HepG2 (cell line): Measurements from ENCODE around the gene TIGAR. TPM values are rescaled to one million over a fixed set of nuclear protein-coding genes. Genes with fewer than 3 reads are reported as not detected.

Source experiments
- ATAC-seq: fragments of 200-7000 bp; cut with Tn5 transposase; 3 replicates; pipeline ENCODE4 v1.9.1; 2020; ENCODE audit warnings: mild to moderate bottlenecking, moderate library complexity
- BruUV-seq: library from RNA; stranded (reverse); fragments of 400-500 nt; replicated peaks from 2 replicates; lab custom pipeline; 2021; lab: Mats Ljungman, UMichigan
- CTCF ChIA-PET: fragments of 300-600 bp; formaldehyde crosslinking; extraction: SDS; loops from one replicate; lab custom pipeline; 2021; ENCODE audit warnings: low total read pairs, inconsistent platforms, low intra/inter-chr PET ratio; lab: Yijun Ruan, JAX
- POLR2A ChIA-PET: fragments of 350-600 bp; sonication (Branson Sonifier 250); formaldehyde crosslinking; loops from one replicate; lab custom pipeline; 2020; ENCODE audit warnings: antibody characterized with exemption, inconsistent platforms; lab: Yijun Ruan, JAX
- DNase-seq: peaks from one replicate; pipeline ENCODE4 v3.0.0-alpha.2; 2015; ENCODE audit warnings: low spot score
- FAIRE-seq: peaks from 3 replicates; lab custom pipeline; 2011; peaks lifted over from hg19 to GRCh38; lab: Jason Lieb, UNC
- H2AFZ ChIP-seq: one replicate; pipeline ENCODE4 v1.6.1; 2011; ENCODE audit warnings: low read length, inconsistent platforms
- H3K27ac ChIP-seq: fragments of 300-600 bp; 3 replicates; pipeline ENCODE4 v1.8.0; 2011; ENCODE audit warnings: mixed run types, mild to moderate bottlenecking, mixed read lengths, low read length, inconsistent platforms; ENCODE audit not compliant: insufficient read depth; ENCODE audit errors: extremely low read length
- H3K27me3 ChIP-seq, 2 experiments: fragments of 200-600 bp in 1 of 2; 2 replicates in 1 of 2; 3 replicates in 1 of 2; pipeline versions ENCODE4 v1.6.0 to v1.8.0; 2011; ENCODE audit warnings: low read length in 2 of 2, mild to moderate bottlenecking in 2 of 2, moderate library complexity in 2 of 2, inconsistent platforms in 1 of 2; ENCODE audit not compliant: insufficient read depth in 2 of 2, control insufficient read depth in 1 of 2
- H3K36me3 ChIP-seq, 2 experiments: fragments of 200-600 bp in 1 of 2; replicated peaks in 1 of 2; 2 replicates in 1 of 2; 3 replicates in 1 of 2; pipeline versions ENCODE4 v1.5.1 to v1.8.0; 2011; ENCODE audit warnings: low read length in 2 of 2, inconsistent platforms in 1 of 2; ENCODE audit not compliant: insufficient read depth in 2 of 2, control insufficient read depth in 1 of 2
- H3K4me1 ChIP-seq: 2 replicates; pipeline ENCODE4 v1.5.1; 2012; ENCODE audit warnings: low read length, inconsistent platforms; ENCODE audit not compliant: insufficient read depth
- H3K4me2 ChIP-seq: 2 replicates; pipeline ENCODE4 v1.6.0; 2011; ENCODE audit warnings: low read depth, low read length, inconsistent platforms
- H3K4me3 ChIP-seq, 3 experiments: fragments of 200-600 bp in 1 of 3; sonication (generic), shearing (Covaris generic) in 1 of 3; replicated peaks in 1 of 3; 2 replicates each; pipeline ENCODE4 v1.5.1; 2011 to 2016; ENCODE audit warnings: low read length in 3 of 3, inconsistent platforms in 2 of 3, low read depth in 2 of 3, mild to moderate bottlenecking in 2 of 3, control low read depth in 1 of 3, mixed read lengths in 1 of 3; ENCODE audit not compliant: insufficient read depth in 1 of 3
- H3K79me2 ChIP-seq: one replicate; pipeline ENCODE4 v1.6.1; 2011; ENCODE audit warnings: low read length, inconsistent platforms; ENCODE audit not compliant: insufficient read depth
- H3K9ac ChIP-seq: 2 replicates; pipeline ENCODE4 v1.6.0; 2011; ENCODE audit warnings: mild to moderate bottlenecking, low read depth, low read length, inconsistent platforms; ENCODE audit not compliant: insufficient read depth
- H3K9me3 ChIP-seq: 2 replicates; pipeline ENCODE4 v1.5.1; 2012; ENCODE audit warnings: mild to moderate bottlenecking, low read length
- H4K20me1 ChIP-seq: 2 replicates; pipeline ENCODE4 v1.6.0; 2011; ENCODE audit warnings: inconsistent platforms, mild to moderate bottlenecking, low read length, moderate library complexity; ENCODE audit not compliant: insufficient read depth
- SUZ12 ChIP-seq: fragments of 150-350 bp; IDR thresholded peaks from 2 replicates; pipeline ENCODE4 v1.6.1; 2014; ENCODE audit warnings: low read depth, low read length
- ZFP36L2 ChIP-seq: sonication (generic); formaldehyde crosslinking; IDR thresholded peaks from 2 replicates; pipeline ENCODE4 v1.4.0; 2020; ENCODE audit warnings: missing genetic modification reagents
- ZNF350 ChIP-seq: sonication (generic); formaldehyde crosslinking; IDR thresholded peaks from 2 replicates; pipeline ENCODE4 v1.4.0; 2020; ENCODE audit warnings: mild to moderate bottlenecking, low read depth, missing genetic modification reagents, borderline replicate concordance
- WGBS: methylation state at CpG from one replicate; pipeline ENCODE4 v1.1.6; 2017; ENCODE audit warnings: low lambda C conversion rate; 5-methylcytosine and 5-hydroxymethylcytosine counted together
- in situ Hi-C: cut with HindIII; loops from 2 replicates; pipeline ENCODE4 v1.10.0; 2017; ENCODE audit warnings: low pct_unique_long_range_greater_than_20kb; ENCODE audit not compliant: extremely low pct_ligation_motif_present
- intact Hi-C: fragments of 100-400 bp; cut with micrococcal nuclease; formaldehyde crosslinking; loops from one replicate; pipeline ENCODE4 v1.10.0; 2022; ENCODE audit not compliant: unreplicated experiment
- polyA plus RNA-seq, 8 experiments: library from polyadenylated mRNA; depleted of rRNA in 3 of 8; stranded (reverse) in 7 of 8; unstranded in 1 of 8; fragments of >200 nt; fragmentation: Illumina TruSeq in 4 of 8; extraction: Trizol in 4 of 8; gene quantifications; 2 replicates each; pipeline versions ENCODE4 v1.2.1 to v1.2.3, GENCODE V29; 2011 to 2016; ENCODE audit warnings: low read depth in 4 of 8, missing spikeins in 1 of 8, mixed read lengths in 1 of 8; ENCODE audit not compliant: insufficient read depth in 1 of 8
- total RNA-seq, 5 experiments: library from RNA; depleted of rRNA; stranded (reverse); fragments of >200 nt; fragmentation: Illumina TruSeq; extraction: Trizol; gene quantifications; 2 replicates each; pipeline ENCODE4 v1.2.3, GENCODE V29; 2016; ENCODE audit warnings: low read depth in 1 of 5
- TF ChIP-seq, protein P1 (sequence below): sonication (generic); formaldehyde crosslinking; IDR thresholded peaks from 2 replicates; pipeline ENCODE4 v1.5.0; 2020; ENCODE audit warnings: mild to moderate bottlenecking, missing genetic modification reagents, borderline replicate concordance
- TF ChIP-seq, protein P2 (sequence below): sonication (generic); formaldehyde crosslinking; IDR thresholded peaks from 2 replicates; pipeline ENCODE4 v1.5.1; 2020; ENCODE audit warnings: mild to moderate bottlenecking, missing genetic modification reagents, moderate library complexity
- TF ChIP-seq, protein P3 (sequence below): sonication (generic); formaldehyde crosslinking; IDR thresholded peaks from 2 replicates; pipeline ENCODE4 v1.8.1; 2023; ENCODE audit warnings: missing genetic modification reagents, inconsistent platforms, borderline replicate concordance

The TIGAR gene
- total and polyA plus RNA-seq, 2 of the 13 experiments (the other 11 are each of a cell fraction or from before 2014, with no cell fraction given) = 2.6 to 21.8 TPM

DNA sequence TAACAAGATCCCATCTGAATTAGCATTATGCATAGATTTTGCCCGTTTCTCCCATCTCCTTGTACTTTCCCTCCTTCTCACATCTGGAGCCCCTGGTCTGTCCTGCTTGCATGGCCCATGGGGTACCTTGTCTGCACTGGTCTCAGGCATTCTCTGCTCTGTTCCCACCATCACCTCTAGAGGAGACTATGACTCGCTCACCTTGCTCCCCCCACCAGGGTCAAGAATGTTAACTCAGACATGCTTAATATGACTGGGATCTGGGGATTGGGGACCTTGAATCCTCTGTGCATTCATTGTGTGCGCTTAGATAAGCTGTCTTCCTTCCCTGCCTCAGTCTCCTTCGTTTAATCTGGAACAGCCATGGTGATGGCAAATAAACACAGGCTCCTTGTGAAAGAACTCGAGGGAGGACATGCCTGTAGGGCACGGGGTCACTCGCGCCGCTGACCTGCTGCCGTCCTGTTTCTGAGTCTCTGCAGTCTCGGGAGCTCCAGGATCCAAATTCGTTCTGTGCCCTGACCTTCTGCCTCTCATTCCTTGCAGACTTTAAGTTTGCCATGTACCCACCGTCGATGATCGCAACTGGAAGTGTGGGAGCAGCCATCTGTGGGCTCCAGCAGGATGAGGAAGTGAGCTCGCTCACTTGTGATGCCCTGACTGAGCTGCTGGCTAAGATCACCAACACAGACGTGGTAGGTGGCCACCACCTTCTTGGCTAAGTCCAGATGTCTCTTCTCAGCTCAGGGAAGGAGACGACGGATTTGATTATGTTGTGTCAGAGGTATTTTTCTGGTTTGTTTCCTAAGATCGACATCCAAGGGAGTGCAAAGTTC is 32.5 kb upstream of the TIGAR start (continued):
- TF ChIP-seq, protein P1, sequence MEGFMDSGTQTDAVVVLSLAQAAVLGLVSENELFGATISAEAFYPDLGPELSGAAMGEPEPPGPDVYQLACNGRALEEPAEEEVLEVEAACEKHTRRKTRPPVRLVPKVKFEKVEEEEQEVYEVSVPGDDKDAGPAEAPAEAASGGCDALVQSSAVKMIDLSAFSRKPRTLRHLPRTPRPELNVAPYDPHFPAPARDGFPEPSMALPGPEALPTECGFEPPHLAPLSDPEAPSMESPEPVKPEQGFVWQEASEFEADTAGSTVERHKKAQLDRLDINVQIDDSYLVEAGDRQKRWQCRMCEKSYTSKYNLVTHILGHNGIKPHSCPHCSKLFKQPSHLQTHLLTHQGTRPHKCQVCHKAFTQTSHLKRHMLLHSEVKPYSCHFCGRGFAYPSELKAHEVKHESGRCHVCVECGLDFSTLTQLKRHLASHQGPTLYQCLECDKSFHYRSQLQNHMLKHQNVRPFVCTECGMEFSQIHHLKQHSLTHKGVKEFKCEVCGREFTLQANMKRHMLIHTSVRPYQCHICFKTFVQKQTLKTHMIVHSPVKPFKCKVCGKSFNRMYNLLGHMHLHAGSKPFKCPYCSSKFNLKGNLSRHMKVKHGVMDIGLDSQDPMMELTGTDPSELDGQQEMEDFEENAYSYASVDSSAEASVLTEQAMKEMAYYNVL (CRISPR knock-in tag) = no peak
- TF ChIP-seq, protein P2, sequence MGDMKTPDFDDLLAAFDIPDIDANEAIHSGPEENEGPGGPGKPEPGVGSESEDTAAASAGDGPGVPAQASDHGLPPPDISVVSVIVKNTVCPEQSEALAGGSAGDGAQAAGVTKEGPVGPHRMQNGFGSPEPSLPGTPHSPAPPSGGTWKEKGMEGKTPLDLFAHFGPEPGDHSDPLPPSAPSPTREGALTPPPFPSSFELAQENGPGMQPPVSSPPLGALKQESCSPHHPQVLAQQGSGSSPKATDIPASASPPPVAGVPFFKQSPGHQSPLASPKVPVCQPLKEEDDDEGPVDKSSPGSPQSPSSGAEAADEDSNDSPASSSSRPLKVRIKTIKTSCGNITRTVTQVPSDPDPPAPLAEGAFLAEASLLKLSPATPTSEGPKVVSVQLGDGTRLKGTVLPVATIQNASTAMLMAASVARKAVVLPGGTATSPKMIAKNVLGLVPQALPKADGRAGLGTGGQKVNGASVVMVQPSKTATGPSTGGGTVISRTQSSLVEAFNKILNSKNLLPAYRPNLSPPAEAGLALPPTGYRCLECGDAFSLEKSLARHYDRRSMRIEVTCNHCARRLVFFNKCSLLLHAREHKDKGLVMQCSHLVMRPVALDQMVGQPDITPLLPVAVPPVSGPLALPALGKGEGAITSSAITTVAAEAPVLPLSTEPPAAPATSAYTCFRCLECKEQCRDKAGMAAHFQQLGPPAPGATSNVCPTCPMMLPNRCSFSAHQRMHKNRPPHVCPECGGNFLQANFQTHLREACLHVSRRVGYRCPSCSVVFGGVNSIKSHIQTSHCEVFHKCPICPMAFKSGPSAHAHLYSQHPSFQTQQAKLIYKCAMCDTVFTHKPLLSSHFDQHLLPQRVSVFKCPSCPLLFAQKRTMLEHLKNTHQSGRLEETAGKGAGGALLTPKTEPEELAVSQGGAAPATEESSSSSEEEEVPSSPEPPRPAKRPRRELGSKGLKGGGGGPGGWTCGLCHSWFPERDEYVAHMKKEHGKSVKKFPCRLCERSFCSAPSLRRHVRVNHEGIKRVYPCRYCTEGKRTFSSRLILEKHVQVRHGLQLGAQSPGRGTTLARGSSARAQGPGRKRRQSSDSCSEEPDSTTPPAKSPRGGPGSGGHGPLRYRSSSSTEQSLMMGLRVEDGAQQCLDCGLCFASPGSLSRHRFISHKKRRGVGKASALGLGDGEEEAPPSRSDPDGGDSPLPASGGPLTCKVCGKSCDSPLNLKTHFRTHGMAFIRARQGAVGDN (CRISPR knock-in tag) = no peak
- TF ChIP-seq ZFP36L2 (CRISPR knock-in tag) = no peak

DNA sequence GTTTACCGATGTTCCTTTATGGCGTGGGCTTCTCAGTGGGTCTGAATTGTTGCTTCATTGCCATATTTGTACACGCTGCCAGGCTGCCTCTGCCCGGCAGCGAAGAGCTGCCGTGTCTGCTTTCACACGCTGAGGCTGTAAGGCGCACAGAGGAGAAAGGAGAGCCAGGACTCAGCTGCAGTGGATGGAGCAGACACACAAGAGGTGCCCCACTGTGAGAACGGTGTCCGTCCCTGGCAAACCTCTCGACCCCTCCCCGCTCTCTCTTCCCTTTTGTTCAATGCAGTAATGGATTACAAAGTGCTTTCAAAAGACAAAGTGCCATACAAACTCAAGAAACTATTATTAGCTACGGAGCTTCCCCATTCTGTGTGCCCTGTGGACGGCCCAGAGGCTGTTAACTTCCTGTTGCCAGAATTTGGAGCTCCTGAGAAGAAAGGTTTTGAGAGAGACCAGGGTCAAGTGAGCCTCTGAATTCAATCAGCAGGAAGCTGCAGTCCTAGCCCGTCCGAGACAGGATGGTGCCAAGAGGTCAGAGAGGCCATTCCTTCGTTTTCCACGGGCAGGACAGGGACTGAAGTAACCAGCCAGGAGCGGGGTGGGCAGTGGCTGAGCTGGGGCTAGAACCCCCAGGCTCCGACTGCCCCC is 31.7 kb upstream of the TIGAR start:
- no peak; the same call in 2 of the 3 replicates for ATAC-seq
- H3K9ac ChIP-seq = no peak overlapping the region
- H3K27ac ChIP-seq = no peak overlapping the region
- TF ChIP-seq SUZ12 (no peak), ZNF350 (CRISPR knock-in tag) (no peak)
- TF ChIP-seq, protein P3, sequence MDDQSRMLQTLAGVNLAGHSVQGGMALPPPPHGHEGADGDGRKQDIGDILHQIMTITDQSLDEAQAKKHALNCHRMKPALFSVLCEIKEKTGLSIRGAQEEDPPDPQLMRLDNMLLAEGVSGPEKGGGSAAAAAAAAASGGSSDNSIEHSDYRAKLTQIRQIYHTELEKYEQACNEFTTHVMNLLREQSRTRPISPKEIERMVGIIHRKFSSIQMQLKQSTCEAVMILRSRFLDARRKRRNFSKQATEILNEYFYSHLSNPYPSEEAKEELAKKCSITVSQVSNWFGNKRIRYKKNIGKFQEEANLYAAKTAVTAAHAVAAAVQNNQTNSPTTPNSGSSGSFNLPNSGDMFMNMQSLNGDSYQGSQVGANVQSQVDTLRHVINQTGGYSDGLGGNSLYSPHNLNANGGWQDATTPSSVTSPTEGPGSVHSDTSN (CRISPR knock-in tag) = no peak
- TF ChIP-seq, all 625 proteins: peak for 0
- BruUV-seq = no TSS peak
- Histone ChIP-seq H4K20me1 (no peaks in the 10 kb centered on the region), H3K4me1 (no peaks in the 10 kb centered on the region), H3K27me3 (peaks cover 2 to 71% of the 10 kb centered on the region in 2 experiments), H3K4me2 (no peak overlapping the region), H3K9me3 (no peaks in the 10 kb centered on the region), H3K79me2 (no peaks in the 10 kb centered on the region), H3K36me3 (no peaks in the 10 kb centered on the region), H3K4me3 (no peak overlapping the region), H2AFZ (no peak overlapping the region)
- in situ Hi-C loops = no loop called here
- CTCF ChIA-PET = no interaction called here
- FAIRE-seq = no peak
- POLR2A ChIA-PET = no interaction called here
- DNase-seq = no peak
- intact Hi-C loops = no loop called here
- 54% methylated on average over 20 of the region's 20 CpGs for WGBS
